ENCODE measurements around the gene PDSS2.

GRCh38 chr6:107440936-107441335 is 18.4 kb downstream of the PDSS2 start:
- TF ChIP-seq, protein P1, sequence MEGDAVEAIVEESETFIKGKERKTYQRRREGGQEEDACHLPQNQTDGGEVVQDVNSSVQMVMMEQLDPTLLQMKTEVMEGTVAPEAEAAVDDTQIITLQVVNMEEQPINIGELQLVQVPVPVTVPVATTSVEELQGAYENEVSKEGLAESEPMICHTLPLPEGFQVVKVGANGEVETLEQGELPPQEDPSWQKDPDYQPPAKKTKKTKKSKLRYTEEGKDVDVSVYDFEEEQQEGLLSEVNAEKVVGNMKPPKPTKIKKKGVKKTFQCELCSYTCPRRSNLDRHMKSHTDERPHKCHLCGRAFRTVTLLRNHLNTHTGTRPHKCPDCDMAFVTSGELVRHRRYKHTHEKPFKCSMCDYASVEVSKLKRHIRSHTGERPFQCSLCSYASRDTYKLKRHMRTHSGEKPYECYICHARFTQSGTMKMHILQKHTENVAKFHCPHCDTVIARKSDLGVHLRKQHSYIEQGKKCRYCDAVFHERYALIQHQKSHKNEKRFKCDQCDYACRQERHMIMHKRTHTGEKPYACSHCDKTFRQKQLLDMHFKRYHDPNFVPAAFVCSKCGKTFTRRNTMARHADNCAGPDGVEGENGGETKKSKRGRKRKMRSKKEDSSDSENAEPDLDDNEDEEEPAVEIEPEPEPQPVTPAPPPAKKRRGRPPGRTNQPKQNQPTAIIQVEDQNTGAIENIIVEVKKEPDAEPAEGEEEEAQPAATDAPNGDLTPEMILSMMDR (IDR thresholded peaks at IDR 0.05; ENCODE audit: borderline replicate concordance, extremely low read depth, low read length, poor library complexity, severe bottlenecking), result no peak
- TF ChIP-seq EZH2 (IDR thresholded peaks at IDR 0.05; ENCODE audit: borderline replicate concordance, low read depth, low read length, severe bottlenecking), result no peak
